ENCODE data around the gene TMEM161A.

Gene TMEM161A

GRCh38 chr19:19160461-19161035, 22.3 kb upstream of the TMEM161A start:
- Histone ChIP-seq H3K27ac (ENCODE audit: extremely low read depth, low read depth, low read length) (no peak overlapping the region), H3K4me1 (ENCODE audit: control insufficient read depth, insufficient read depth, low read length) (no peaks in the 10 kb centered on the region), H3K9me3 (ENCODE audit: control insufficient read depth, insufficient read depth, low read depth, low read length) (no peaks in the 10 kb centered on the region), H3K4me3 (ENCODE audit: low read depth, low read length) (no peak overlapping the region), H3K36me3 (ENCODE audit: control insufficient read depth in 2 of 2, insufficient read depth in 1 of 2, low read length in 2 of 2) (no peaks in the 10 kb centered on the region)
- CTCF ChIA-PET, result interaction anchor here (2.1 to 6.3 kb wide), 2 partner anchors 13 to 14 kb away, joined by 8 to 47 read pairs; no protein-coding TSS in a partner anchor
- TF ChIP-seq GFI1B (tag by site-specific recombination; IDR thresholded peaks at IDR 0.05) (no peak), ZNF335 (tag by site-specific recombination; conservative IDR thresholded peaks at IDR 0.05) (no peak), ZNF747 (tag by site-specific recombination; IDR thresholded peaks at IDR 0.05) (no peak), ZNF274 (IDR thresholded peaks at IDR 0.05; ENCODE audit: low read length) (no peak), ZNF274 (tag by site-specific recombination; IDR thresholded peaks at IDR 0.05; ENCODE audit: borderline replicate concordance) (no peak), ZSCAN5A (tag by site-specific recombination; IDR thresholded peaks at IDR 0.05) (no peak), ZNF16 (tag by site-specific recombination; IDR thresholded peaks at IDR 0.05; ENCODE audit: low read depth) (no peak), KLF8 (tag by site-specific recombination; IDR thresholded peaks at IDR 0.05) (no peak), ZBTB17 (tag by site-specific recombination; IDR thresholded peaks at IDR 0.05) (no peak)
- POLR2A ChIA-PET, result no interaction called here

- ChIA-PET CTCF (interaction anchor here (3.0 to 6.3 kb wide), 3 partner anchors 12 to 65 kb away, joined by 14 to 47 read pairs (median 41); no protein-coding TSS in a partner anchor), POLR2A (interaction anchor here (1.2 kb wide), 1 partner anchor 15 kb away, joined by 4 read pairs; no protein-coding TSS in a partner anchor)
- no peaks in the 10 kb centered on the region for H3K9me3 ChIP-seq (ENCODE audit: control insufficient read depth, insufficient read depth, low read depth, low read length)
- no peaks in the 10 kb centered on the region for H3K4me1 ChIP-seq (ENCODE audit: control insufficient read depth, insufficient read depth, low read length)
- H3K4me3 ChIP-seq (ENCODE audit: low read depth, low read length), result no peak overlapping the region
- H3K27ac ChIP-seq (ENCODE audit: extremely low read depth, low read depth, low read length), result no peak overlapping the region
- no peaks in the 10 kb centered on the region for H3K36me3 ChIP-seq (ENCODE audit: control insufficient read depth in 2 of 2, insufficient read depth in 1 of 2, low read length in 2 of 2)
- TF ChIP-seq GLI4 (tag by site-specific recombination; IDR thresholded peaks at IDR 0.05) (no peak), ZSCAN30 (tag by site-specific recombination; IDR thresholded peaks at IDR 0.05) (no peak), ZNF585B (tag by site-specific recombination; IDR thresholded peaks at IDR 0.05) (no peak), ZNF10 (tag by site-specific recombination; IDR thresholded peaks at IDR 0.05) (no peak), ZNF18 (tag by site-specific recombination; IDR thresholded peaks at IDR 0.05) (no peak), GLIS2 (tag by site-specific recombination; IDR thresholded peaks at IDR 0.05) (no peak), KLF7 (tag by site-specific recombination; IDR thresholded peaks at IDR 0.05; ENCODE audit: borderline replicate concordance) (no peak), GLI2 (tag by site-specific recombination; IDR thresholded peaks at IDR 0.05; ENCODE audit: borderline replicate concordance, low read depth) (no peak), ZNF155 (tag by site-specific recombination; IDR thresholded peaks at IDR 0.05) (no peak), ZNF830 (tag by site-specific recombination; IDR thresholded peaks at IDR 0.05; ENCODE audit: low read depth) (no peak), ZNF488 (tag by site-specific recombination; IDR thresholded peaks at IDR 0.05) (no peak), GLIS1 (tag by site-specific recombination; IDR thresholded peaks at IDR 0.05) (no peak)
These were observed 21.3 kb upstream of the TMEM161A start for GRCh38 chr19:19159534-19159933.

All from HEK293 (cell line).